ENCODE data around the gene ZBTB32. TPM values are rescaled to one million over a fixed set of nuclear protein-coding genes. Genes with fewer than 3 reads are reported as not detected.

ZBTB32 gene
- total RNA-seq, 1 donor from 2014 or later: 140 TPM

- no peaks in the 10 kb centered on the region for H3K27me3 Mint-ChIP-seq
- peak overlapping the region; percentile 65 for H3K4me3 Mint-ChIP-seq
- peak overlapping the region; percentile 96 for H3K27ac Mint-ChIP-seq
- H3K36me3 Mint-ChIP-seq (ENCODE audit: low read depth): peaks cover 26% of the 10 kb centered on the region
- peak; percentile 89 for DNase-seq
- H3K4me1 Mint-ChIP-seq: peaks cover 42% of the 10 kb centered on the region
- no peaks in the 10 kb centered on the region for H3K9me3 Mint-ChIP-seq
- intact Hi-C loops (cut with micrococcal nuclease): loop anchor here (1.0 to 5.0 kb wide), 3 partner anchors 9 to 84 kb away; partner anchors contain the start of gene RBM42
Observed at GRCh38 chr19:35710784-35711723, 6.7 kb downstream of the ZBTB32 start.

- intact Hi-C loops (cut with micrococcal nuclease): loop anchor here (1.0 to 5.0 kb wide), 2 partner anchors 29 to 86 kb away; partner anchors contain the start of genes IGFLR1 and RBM42
- Mint-ChIP-seq H3K4me1 (peaks cover 48% of the 10 kb centered on the region), H3K4me3 (peak overlapping the region; percentile 92), H3K36me3 (ENCODE audit: low read depth) (peaks cover 37% of the 10 kb centered on the region), H3K27ac (peak overlapping the region; percentile 96), H3K9me3 (no peaks in the 10 kb centered on the region), H3K27me3 (no peaks in the 10 kb centered on the region)
- peak; percentile 90 for DNase-seq
Observed at GRCh38 chr19:35712567-35713505, 8.5 kb downstream of the ZBTB32 start.

GRCh38 chr19:35713506-35713850 lies 9.1 kb downstream of the ZBTB32 start:
- H3K36me3 Mint-ChIP-seq (ENCODE audit: low read depth): peaks cover 37% of the 10 kb centered on the region
- peaks cover 48% of the 10 kb centered on the region for H3K4me1 Mint-ChIP-seq
- no peaks in the 10 kb centered on the region for H3K27me3 Mint-ChIP-seq
- H3K4me3 Mint-ChIP-seq: peak overlapping the region; percentile 92
- H3K9me3 Mint-ChIP-seq: no peaks in the 10 kb centered on the region
- H3K27ac Mint-ChIP-seq: peak overlapping the region; percentile 96
- intact Hi-C loops (cut with micrococcal nuclease): loop anchor here (1.0 to 5.0 kb wide), 2 partner anchors 29 to 86 kb away; partner anchors contain the start of genes IGFLR1 and RBM42
- no peak for DNase-seq

GRCh38 chr19:35713904-35714495 lies 9.6 kb downstream of the ZBTB32 start:
- Mint-ChIP-seq H3K9me3 (no peaks in the 10 kb centered on the region), H3K4me1 (peaks cover 51% of the 10 kb centered on the region), H3K36me3 (ENCODE audit: low read depth) (peaks cover 39% of the 10 kb centered on the region), H3K27me3 (no peaks in the 10 kb centered on the region), H3K27ac (peak overlapping the region; percentile 96), H3K4me3 (peak overlapping the region; percentile 92)
- intact Hi-C loops (cut with micrococcal nuclease): loop anchor here (1.0 to 5.0 kb wide), 2 partner anchors 28 to 87 kb away; partner anchors contain the start of genes IGFLR1 and RBM42
- DNase-seq: peak; percentile 66

GRCh38 chr19:35714601-35715354 lies 10.4 kb downstream of the ZBTB32 start:
- H3K36me3 Mint-ChIP-seq (ENCODE audit: low read depth): peaks cover 43% of the 10 kb centered on the region
- H3K27me3 Mint-ChIP-seq: no peaks in the 10 kb centered on the region

GRCh38 chr19:35715355-35715809 lies 11.0 kb downstream of the ZBTB32 start:
- H3K27ac Mint-ChIP-seq: peak overlapping the region; percentile 93
- H3K4me1 Mint-ChIP-seq: peaks cover 56% of the 10 kb centered on the region
- H3K4me3 Mint-ChIP-seq: peak overlapping the region; percentile 92
- no peaks in the 10 kb centered on the region for H3K27me3 Mint-ChIP-seq
- peak; percentile 71 for DNase-seq
- intact Hi-C loops (cut with micrococcal nuclease): loop anchor here (5.0 kb wide), 1 partner anchor 168 kb away; the partner anchor contains the start of gene TMEM147
- peaks cover 47% of the 10 kb centered on the region for H3K36me3 Mint-ChIP-seq (ENCODE audit: low read depth)
- no peaks in the 10 kb centered on the region for H3K9me3 Mint-ChIP-seq

More at GRCh38 chr19:35714601-35715354, 10.4 kb downstream of the ZBTB32 start:
- peak overlapping the region; percentile 96 for H3K27ac Mint-ChIP-seq
- peaks cover 57% of the 10 kb centered on the region for H3K4me1 Mint-ChIP-seq
- H3K9me3 Mint-ChIP-seq: no peaks in the 10 kb centered on the region
- peak; percentile 80 for DNase-seq
- intact Hi-C loops (cut with micrococcal nuclease): loop anchor here (5.0 kb wide), 2 partner anchors 87 to 167 kb away; partner anchors contain the start of genes RBM42 and TMEM147
- peak overlapping the region; percentile 92 for H3K4me3 Mint-ChIP-seq

GRCh38 chr19:35715981-35716800 lies 11.8 kb downstream of the ZBTB32 start:
- Mint-ChIP-seq H3K9me3 (no peaks in the 10 kb centered on the region), H3K27me3 (no peaks in the 10 kb centered on the region), H3K27ac (peak overlapping the region; percentile 93), H3K36me3 (ENCODE audit: low read depth) (peaks cover 51% of the 10 kb centered on the region), H3K4me3 (peak overlapping the region; percentile 92), H3K4me1 (peaks cover 51% of the 10 kb centered on the region)
- intact Hi-C loops (cut with micrococcal nuclease): loop anchor here (2.0 to 5.0 kb wide), 2 partner anchors 169 to 183 kb away; partner anchors contain the start of gene TMEM147
- DNase-seq: peak; percentile 78

GRCh38 chr19:35716801-35717664 lies 12.7 kb downstream of the ZBTB32 start:
- peak; percentile 99 for DNase-seq
- Mint-ChIP-seq H3K9me3 (no peaks in the 10 kb centered on the region), H3K27ac (peak overlapping the region; percentile 93), H3K4me3 (peak overlapping the region; percentile 92), H3K4me1 (peaks cover 50% of the 10 kb centered on the region), H3K27me3 (no peaks in the 10 kb centered on the region), H3K36me3 (ENCODE audit: low read depth) (peaks cover 56% of the 10 kb centered on the region)
- intact Hi-C loops (cut with micrococcal nuclease): loop anchor here (1.0 to 5.0 kb wide), 11 partner anchors 15 to 398 kb away; partner anchors contain the start of genes ARHGAP33, PROSER3, PSENEN and TBCB

GRCh38 chr19:35717665-35718344 lies 13.4 kb downstream of the ZBTB32 start, which contains the start of gene KMT2B:
TSS of gene KMT2B (plus strand) at chr19:35718003. CDS start at chr19:35718019, 16 bp downstream.
- intact Hi-C loops (cut with micrococcal nuclease): loop anchor here (1.0 to 5.0 kb wide), 11 partner anchors 16 to 397 kb away; partner anchors contain the start of genes ARHGAP33, PROSER3, PSENEN and TBCB
- Mint-ChIP-seq H3K4me1 (peaks cover 43% of the 10 kb centered on the region), H3K27me3 (no peaks in the 10 kb centered on the region), H3K27ac (peak within 1 kb of the TSS; percentile 93), H3K9me3 (no peaks in the 10 kb centered on the region), H3K4me3 (peak within 1 kb of the TSS; percentile 94), H3K36me3 (ENCODE audit: low read depth) (peaks cover 63% of the 10 kb centered on the region)
- no peak for DNase-seq

GRCh38 chr19:35718345-35719041 lies 14.1 kb downstream of the ZBTB32 start:
- DNase-seq: peak; percentile 86
- H3K4me1 Mint-ChIP-seq: peaks cover 39% of the 10 kb centered on the region
- intact Hi-C loops (cut with micrococcal nuclease): loop anchor here (5.0 kb wide), 1 partner anchor 171 kb away; the partner anchor contains the start of gene TMEM147
- no peaks in the 10 kb centered on the region for H3K27me3 Mint-ChIP-seq
- H3K4me3 Mint-ChIP-seq: peak overlapping the region; percentile 94
- peaks cover 67% of the 10 kb centered on the region for H3K36me3 Mint-ChIP-seq (ENCODE audit: low read depth)
- peak overlapping the region; percentile 92 for H3K27ac Mint-ChIP-seq
- no peaks in the 10 kb centered on the region for H3K9me3 Mint-ChIP-seq
